Erythroblast (primary cell): Measurements from ENCODE around the gene PRR33.

Source experiments
- DNase-seq, 2 experiments: peaks; one replicate each; lab custom pipeline; 2025; lab: John Stamatoyannopoulos, UW
- GATA1 ChIP-seq: IDR thresholded peaks from 2 replicates; pipeline ENCODE4 v1.6.1; 2011; ENCODE audit warnings: low read depth, mild to moderate bottlenecking, control low read depth, low read length, moderate library complexity
- POLR2A ChIP-seq: IDR thresholded peaks from 2 replicates; pipeline ENCODE4 v1.6.1; 2011; ENCODE audit warnings: mild to moderate bottlenecking, low read length

PRR33 gene

GRCh38 chr11:1924646-1925372 lies 33.1 kb upstream of the PRR33 start:
- no peak for TF ChIP-seq POLR2A
- no peak for TF ChIP-seq GATA1
- DNase-seq, result no peak

- TF ChIP-seq GATA1, result no peak
- TF ChIP-seq POLR2A, result no peak
- DNase-seq, result no peak
These were observed 32.5 kb upstream of the PRR33 start for GRCh38 chr11:1924181-1924580.

- DNase-seq, result no peak
- TF ChIP-seq POLR2A (no peak), GATA1 (no peak)
These were observed 31.7 kb upstream of the PRR33 start for GRCh38 chr11:1923201-1923956.

DNA sequence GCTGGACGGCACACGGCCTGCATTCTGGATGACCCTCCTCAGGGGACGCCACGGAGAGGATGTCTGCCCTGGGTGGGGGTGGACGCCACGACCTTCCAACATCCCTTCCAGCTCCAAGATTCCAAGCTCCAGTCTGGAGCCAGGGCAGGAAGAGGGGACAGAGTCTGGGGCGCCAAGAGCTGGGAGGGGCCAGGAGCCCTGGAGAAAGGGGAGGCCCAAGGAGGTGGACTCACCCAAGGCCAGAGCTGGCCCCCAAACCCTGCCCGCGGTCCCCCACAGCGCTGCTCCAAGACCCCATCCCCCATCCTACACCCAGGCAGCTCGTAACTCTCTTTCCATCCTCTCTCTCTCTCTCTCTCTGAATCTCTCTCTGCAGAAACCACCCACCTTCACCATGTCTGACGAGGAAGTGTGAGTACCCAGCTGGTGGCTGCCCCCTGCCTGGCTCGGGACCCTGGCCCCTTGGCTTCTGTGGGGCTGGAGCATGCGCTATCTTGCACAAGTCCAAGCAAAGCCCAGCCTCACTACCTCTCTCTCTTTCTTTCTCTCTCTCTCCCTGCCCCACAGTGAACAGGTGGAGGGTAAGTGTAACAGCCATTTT lies 30.9 kb upstream of the PRR33 start:
- no peak for DNase-seq
- TF ChIP-seq GATA1, result no peak
- TF ChIP-seq POLR2A, result no peak

GRCh38 chr11:1921574-1922141 lies 30.0 kb upstream of the PRR33 start:
- DNase-seq, result no peak
- no peak for TF ChIP-seq POLR2A
- no peak for TF ChIP-seq GATA1

DNA sequence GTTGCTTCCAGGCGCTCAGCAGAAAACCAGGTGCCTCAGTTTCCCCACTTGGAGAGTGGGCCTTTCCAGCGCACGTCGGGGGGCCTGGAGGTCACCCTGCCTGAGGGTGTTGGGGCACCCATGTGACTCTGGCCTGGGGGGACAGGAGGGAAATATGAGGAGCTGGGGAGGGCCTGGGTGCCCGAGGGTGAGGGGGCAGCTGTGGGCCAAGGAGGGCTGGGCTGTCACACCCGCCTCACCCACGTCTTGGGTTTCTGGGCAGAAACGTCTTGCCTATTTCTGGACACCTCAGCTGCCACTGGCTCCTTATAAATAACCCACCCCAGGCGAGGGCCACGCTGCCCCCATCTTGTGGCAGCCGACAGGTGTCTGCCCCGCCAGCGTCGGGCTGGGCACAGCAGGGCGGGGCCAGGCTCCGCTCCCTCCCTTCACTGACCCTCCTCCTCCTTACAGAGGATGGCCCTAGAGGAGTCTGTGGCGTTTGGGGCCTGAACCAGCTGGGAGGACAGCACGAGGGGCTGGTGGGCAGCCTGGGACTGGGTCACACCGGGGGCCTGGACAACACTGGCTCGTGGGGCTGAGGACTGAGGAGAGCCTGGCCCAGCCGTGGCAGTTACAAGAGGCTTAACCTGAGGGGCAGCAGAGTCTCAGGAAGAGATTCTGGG lies 29.3 kb upstream of the PRR33 start:
- DNase-seq, result no peak
- TF ChIP-seq POLR2A (no peak), GATA1 (no peak)

DNA sequence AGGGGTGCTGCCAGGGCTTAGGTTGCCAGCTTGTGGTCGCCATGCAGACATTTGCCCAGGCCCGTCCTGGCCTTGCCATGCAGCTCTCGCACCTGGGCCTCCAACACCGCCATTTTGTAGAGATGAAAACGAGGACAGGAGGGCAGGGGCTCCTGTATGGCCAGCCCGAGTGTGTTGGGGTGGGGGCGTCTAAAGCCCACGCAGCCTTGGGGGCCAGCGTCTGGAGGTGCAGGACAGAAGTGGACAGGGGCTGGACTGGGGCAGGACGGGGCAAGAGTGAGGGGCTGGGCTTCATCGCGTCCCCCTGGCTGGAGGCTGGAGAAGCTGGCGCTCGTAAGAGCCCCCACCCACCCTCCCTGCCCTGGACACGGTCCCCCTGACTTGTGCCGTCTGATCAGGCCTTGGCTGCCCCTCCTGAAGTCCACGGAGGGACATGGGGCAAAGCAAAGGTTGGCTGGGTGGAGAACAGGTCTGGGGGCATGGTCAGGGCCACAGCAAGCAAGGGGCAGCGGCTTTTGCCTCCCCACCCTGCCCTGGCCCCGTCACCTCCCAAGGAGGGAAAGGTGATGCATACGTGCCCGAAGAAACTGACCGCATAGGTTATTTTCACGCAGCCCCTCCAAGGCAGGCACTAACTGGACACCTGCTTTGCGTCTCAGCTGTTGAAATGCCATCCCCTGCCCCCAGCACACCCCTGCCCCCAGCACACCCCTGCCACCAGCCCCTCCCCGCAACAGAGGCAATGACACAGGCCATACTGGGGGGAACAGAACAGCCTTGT lies 28.6 kb upstream of the PRR33 start:
- DNase-seq, result no peak
- no peak for TF ChIP-seq POLR2A
- no peak for TF ChIP-seq GATA1

DNA sequence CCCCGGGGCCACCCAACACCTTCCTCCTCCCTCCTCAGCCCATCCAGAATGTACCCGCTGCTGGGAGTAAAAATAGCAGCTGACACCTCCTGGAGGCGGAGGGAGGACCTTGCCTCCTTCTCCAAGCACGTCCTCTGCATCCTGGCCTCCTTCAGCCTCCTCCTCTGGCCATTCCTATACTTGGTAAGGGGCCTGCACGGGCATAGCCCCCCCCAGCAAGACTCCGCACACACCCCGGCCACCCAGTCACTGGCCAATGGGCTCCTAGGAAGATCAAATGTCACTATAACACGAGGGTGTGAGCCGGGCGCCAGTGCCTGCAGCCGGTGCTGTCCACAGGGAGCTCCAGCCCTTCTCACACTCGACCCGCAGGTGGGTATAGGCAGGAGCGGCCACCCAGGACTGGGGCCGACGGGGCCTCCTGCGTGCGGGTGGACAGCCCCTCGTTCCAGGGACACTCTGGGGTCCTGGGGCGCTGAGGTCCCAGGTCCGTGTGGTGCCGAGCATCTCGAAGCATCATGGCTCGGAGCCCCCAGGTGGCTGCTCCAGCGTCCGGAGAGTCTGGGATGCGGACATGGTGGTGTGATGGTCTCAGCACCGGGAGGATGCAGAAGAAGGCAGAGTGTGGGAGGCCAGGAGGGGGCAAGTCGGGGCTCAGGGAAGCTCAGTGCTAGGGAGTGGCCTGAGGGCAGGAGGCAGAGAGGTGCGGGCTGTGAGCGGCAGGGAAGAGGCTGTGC lies 27.9 kb upstream of the PRR33 start, which contains the start of gene TNNT3:
TNNT3 (plus strand) TSS at position 313 of the 737 bp plus-strand sequence. CDS start 3,172 bp downstream, outside the sequence.
- no peak for DNase-seq
- TF ChIP-seq GATA1 (no peak), POLR2A (no peak)

DNA sequence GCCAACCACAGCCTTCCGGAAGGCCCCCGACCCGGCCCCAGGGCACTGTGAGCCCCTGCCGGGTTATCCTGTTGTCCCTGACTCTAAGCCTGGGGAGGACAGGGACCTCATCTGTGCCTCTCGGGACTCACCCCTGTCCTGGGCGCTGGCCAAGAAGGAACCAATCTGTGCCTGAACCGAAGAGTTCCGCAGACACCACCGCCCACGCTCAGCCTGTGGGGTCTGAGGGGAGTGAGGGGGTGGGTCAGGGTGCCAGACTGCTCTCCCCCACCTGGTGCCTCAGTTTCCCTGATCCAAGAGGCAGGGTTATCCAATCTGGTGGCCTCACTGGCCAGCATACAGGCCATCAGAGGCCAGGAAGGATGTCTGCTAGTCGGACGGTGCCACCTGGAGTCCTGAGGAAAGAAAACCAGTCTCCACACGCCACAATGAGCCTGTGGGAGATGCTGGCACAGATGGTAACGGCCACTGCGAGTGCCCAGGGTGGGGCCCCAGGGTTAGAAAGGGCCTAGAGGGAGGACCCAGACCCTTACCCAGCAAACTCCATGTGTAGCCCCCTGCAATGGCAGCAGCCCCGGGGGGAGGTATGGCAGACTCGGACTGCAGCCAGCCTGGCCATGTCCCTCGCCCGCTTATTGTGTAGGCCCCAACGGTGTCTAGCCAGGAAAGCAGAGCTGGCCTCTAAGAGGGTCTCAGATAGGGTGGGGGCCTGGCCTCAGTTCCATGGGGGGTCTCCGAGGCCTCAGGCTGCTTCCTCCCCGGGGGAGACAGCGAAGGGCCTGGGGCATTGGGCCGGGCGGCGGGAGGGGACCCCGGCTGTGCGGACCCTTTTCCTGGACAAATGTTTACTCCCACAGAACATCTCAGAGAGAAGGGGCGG lies 27.0 kb upstream of the PRR33 start:
- no peak for DNase-seq
- TF ChIP-seq POLR2A (no peak), GATA1 (no peak)

DNA sequence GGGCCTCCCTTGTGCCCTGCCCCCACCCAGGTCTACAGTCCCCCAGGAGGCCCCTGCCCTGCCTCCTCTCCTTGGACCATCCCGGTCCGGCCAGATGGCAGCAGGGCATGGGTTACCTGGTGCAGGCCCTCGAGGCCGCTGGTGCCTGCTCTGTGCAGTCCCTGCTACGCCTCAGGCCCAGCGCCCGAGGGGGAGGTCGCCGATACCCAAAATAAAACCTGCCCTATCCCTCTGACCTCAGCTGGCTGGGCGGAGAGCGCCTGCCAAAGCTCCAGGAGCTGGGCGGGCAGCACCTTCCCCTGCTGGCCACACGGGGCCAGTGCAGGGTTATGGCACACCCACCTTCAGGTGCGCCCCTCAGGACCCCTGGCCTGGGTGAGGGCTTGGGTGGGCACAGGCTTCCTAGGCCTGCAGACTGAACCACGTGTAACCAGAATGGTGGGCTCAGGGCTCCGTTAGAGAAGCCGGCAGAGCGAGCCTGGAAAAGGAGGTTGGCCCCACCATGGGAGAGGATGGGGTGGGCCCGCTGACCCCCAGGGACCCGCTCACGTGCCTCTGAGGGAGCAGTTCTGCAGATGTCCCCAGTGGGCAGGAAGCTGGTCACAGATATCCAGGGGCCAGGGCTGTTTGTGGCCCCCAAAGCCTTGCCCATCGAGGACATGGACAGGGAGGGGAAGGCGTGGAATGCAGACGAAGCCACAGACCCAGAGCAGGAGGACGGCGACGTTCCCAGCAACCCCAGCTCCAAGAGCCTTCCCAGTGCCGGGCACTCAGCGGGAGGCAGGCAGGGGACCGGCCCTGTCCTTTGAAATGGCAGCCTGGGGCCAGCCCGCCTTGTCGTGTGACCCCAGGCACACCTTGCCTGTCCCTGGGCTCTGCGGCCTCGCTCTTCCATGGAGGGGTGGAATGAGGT lies 26.1 kb upstream of the PRR33 start:
- TF ChIP-seq GATA1, result no peak
- no peak for TF ChIP-seq POLR2A

More for the DNA sequence above, 26.1 kb upstream of the PRR33 start:
- DNase-seq, result no peak
